Activated CD4-positive, CD25-positive, alpha-beta regulatory T cell treated with anti-CD3 and anti-CD28 coated beads, Interleukin-2, amount 50 U/mL, for 72 hours (primary cell): ENCODE results near the gene MLIP.
"Not testable (repeated sequence)": the region's sequence is repeated elsewhere in the genome, so short reads cannot be mapped to it uniquely, and the experiment has no call there.

Source experiments
- DNase-seq: peaks from one replicate; pipeline ENCODE4 v3.0.0; 2021

MLIP gene

DNA sequence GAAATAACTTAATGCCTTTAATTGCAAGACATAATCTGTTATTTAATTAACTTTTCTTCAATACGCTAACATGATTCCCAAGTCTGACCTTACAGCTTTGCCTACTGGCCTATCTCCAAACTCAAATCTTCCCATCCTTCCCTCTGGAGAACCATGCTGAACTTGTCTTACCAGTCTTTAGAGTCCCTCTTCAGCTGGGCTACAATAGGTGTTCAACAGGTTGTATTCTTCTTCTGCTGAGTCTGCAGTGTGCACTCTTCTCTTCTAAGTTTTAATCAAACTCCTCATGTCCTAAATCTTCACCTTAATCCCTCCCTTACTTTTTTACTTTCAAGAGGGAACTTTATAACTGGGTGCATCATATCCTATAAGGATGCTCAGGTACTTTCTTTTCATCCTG is 121.5 kb downstream of the MLIP start:
- DNase-seq, result no peak

DNA sequence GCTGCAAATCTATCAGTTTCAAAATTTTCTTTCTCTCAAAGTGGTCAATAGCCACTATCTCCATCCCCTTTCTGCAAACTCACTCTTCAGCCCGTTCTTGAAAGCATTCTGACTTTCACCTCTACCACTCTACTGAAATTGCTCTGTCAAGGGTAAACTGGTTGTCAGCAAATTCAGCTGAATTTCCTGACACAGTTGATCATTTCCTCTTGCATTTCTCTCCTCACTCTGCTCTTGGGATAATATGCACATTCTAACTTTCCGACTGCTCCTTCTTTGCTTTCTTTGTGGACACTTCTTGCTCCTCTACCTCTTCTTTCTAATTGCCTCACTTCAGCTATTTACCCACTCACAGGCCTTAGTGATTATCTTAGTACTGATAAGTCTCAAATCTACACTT is 123.3 kb downstream of the MLIP start:
- DNase-seq, result no peak

DNA sequence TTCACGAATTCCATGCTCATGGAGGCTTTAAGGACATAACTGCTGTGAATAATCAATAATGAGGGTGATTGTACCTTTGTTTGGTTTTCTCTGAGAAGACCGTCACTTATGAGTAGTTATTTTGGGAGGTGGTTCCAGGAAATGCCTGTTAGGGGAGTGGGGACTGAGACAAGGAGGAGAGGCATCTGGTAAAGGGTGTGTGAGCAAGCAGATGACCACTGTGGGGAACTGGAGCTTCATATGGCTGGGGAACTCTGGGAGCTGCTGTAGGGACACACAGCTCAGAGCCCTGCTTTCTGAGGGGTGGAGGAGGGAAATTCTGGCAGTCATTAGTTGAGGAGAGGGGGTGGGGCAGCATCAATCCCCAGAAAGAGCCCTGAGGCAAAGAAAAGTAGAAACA is 125.7 kb downstream of the MLIP start:
- no peak for DNase-seq

GRCh38 chr6:54238396-54238795 is 127.2 kb downstream of the MLIP start:
- DNase-seq, result no peak

- DNase-seq, result no peak
Measured at GRCh38 chr6:54243699-54244098, 132.5 kb downstream of the MLIP start.

DNA sequence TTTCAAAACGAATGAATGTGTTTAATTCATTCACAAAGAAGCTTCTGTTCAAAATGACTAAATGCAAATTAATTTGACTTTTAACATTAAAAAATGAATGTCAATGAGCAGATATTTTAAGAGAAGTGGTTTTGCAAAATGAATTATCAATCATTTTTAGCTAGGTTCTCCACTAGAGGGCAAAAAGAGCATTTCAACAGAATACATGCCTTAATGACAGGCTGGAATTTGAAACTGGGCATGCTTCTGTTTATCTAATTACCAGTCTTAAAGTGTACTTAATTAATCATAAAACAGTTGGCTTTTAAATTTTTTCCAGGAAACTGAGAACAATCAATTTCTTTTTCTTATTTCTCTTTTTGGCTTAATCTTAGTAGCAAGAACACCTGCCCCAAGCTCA is 133.2 kb downstream of the MLIP start:
- DNase-seq, result no peak

DNA sequence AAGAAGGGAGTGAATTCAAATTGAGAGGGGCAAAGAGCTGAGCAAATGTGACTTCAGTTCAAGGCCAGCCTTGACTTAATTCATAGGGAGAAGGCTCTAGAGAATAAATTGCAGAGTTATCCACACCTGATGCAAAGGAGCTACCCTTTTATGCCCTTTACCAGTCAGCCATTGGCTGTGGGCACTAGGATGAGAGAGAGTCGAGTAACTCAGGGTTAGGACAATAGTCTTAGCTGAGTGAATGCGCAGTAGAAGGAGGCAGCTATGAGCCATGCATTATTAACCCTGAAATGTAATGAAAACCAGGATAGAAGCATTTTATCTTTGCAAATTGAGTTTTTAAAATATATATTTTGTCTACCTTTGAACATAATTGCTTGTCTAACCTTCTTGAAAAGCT is 134.0 kb downstream of the MLIP start:
- no peak for DNase-seq

- no peak for DNase-seq
Measured at GRCh38 chr6:54248319-54248718, 137.1 kb downstream of the MLIP start.

- no peak for DNase-seq
Measured at GRCh38 chr6:54248994-54249393, 137.8 kb downstream of the MLIP start.

GRCh38 chr6:54249812-54250211 is 138.6 kb downstream of the MLIP start:
- not testable (repeated sequence) for DNase-seq

GRCh38 chr6:54252496-54252895 is 141.3 kb downstream of the MLIP start:
- DNase-seq, result no peak

- DNase-seq, result no peak
Measured at GRCh38 chr6:54252916-54253315, 141.7 kb downstream of the MLIP start.

DNA sequence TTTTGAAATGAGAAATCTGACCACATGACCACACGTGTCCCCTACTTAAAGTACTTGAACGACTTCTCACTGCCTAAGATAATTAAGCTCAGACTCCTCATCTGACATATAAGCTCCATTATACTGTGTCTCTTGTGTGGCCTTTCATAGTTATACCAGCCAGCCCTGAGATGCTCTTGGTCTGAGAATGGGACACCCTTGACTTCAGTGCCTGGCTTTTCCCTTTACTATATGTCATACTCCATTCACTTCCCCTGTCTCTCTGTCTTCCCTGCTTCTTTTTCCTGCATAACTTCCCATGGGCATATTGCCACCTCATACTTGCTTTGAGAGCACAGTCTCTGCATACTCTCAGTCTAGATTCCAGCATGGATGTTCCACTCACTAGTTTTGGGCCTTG is 143.6 kb downstream of the MLIP start:
- DNase-seq, result no peak

DNA sequence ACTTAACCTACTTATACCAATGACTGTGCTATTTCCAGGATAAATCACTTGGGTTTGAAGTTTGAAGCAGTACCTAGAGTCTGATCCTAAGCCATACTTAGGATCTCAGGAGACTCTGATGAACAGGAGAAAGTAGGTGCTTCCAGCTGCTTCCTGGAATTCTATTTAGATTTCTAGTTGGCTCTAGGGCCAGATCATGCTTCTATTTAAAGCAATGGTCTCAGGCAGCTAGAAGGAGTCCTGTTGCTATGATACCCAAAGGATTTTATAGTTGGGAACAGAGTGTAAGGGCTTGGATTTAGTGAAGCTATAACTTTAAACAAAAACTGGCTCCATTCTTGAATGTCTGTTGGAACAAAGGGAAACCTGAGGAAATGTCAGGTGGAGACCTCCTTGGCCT is 144.6 kb downstream of the MLIP start:
- no peak for DNase-seq

DNA sequence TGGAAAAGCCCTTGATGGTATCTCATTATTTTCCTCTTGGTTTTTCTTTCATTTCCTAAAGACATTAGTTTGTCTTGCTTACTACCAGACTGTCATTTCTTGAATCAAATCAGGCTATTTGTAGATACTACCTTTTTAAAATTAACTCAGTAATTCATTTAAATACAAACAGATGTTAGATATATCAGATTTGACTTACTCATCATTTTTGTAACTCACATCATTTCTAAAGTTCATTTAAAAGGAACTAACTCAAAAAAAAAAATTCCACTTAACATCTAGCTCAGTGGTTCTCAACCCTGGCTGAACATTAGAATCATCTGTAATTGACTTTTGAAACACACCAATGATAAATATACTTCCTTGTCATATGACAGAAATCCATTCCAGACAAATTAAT is 148.8 kb downstream of the MLIP start:
- no peak for DNase-seq

- no peak for DNase-seq
Measured at GRCh38 chr6:54262499-54262898, 151.3 kb downstream of the MLIP start.

DNA sequence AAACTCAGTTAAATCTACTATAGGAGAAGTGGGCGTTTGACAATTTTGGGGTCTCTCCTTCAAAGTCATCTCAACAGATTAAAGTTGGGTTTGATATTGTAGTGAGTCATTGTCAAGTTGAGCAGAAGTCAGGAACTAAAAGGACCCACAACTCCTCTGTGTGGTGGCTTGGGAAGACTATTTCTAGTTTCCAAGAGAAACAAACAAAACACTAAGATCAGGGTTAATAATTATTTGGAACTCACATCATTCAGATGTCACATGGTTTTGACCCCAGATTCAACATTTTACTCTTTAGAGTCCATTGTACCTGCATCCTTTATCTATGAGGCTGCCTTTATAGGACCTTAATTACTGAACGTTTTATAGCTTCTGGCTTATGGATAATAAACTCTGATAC is 151.7 kb downstream of the MLIP start:
- DNase-seq, result no peak

GRCh38 chr6:54264581-54265272 is 153.5 kb downstream of the MLIP start:
- DNase-seq, result no peak

GRCh38 chr6:54266400-54266923 is 155.2 kb downstream of the MLIP start:
- DNase-seq, result no peak

- DNase-seq, result no peak
Measured at GRCh38 chr6:54267798-54268197, 156.6 kb downstream of the MLIP start.

- no peak for DNase-seq
Measured at GRCh38 chr6:54273214-54273820, 162.1 kb downstream of the MLIP start.

- DNase-seq, result no peak
Measured at GRCh38 chr6:54274383-54274782, 163.1 kb downstream of the MLIP start.

- no peak for DNase-seq
Measured at GRCh38 chr6:54282186-54282585, 170.9 kb downstream of the MLIP start.

DNA sequence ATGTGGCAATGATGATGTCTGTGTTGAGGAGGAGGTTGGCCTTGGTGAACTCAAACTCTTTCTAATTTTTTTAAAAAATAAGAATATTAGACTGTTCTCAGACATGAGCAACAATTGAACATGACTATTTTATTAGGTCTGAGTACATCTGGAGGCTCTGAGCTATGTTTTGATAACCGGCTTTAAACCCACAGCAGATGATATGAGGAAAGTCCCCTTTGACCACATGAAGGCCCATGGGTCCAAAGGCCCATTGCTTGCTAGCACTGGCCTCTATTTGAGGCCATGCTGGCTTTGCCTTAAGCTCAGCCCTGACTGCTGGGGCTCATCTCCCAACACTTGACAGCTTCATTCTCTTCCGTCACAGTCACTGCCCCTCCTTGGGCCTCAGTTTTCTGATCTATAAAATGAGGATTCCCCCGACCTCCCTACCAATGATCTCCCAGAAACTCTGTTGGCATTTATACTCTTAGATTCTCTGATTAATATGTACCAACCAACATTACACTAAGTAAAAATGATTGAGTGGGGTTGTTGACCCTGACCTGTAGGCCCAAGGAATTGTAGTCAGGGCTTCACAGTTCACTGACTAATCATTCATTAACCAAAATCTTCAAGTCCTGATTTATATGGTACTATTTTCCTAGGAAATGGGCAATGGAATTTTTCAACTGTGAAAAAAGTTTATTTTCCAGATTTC is 173.1 kb downstream of the MLIP start:
- no peak for DNase-seq
